ENCODE data around the gene CDKL2. TPM values are rescaled to one million over a fixed set of nuclear protein-coding genes. Genes with fewer than 3 reads are reported as not detected.

Gene CDKL2
- polyA plus RNA-seq, 1 donor (not counting 4 experiments of a cell fraction or from before 2014, with no cell fraction given): 0.64 TPM

GRCh38 chr4:75621715-75622114, 8.6 kb downstream of the CDKL2 start:
- H3K79me2 ChIP-seq (ENCODE audit: control insufficient read depth, insufficient read depth, low read length): no peaks in the 10 kb centered on the region

DNA sequence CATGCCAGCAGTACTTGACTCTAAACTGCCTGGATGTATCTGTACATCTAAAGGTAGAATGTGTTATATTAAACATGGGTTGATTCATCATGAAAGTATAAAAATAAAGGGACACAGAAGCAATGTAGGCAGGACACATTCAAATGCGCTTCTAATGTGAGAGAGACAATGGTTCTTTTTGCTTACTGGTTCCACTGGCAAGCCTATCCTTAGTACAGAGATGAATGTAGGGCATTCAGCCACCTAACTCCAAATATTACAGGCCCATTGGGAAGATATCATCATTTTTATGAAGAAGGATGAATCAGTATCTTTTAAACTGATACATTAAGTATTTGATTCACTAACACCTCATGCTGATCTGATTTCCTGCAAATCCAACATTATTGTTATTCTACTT, 18.0 kb downstream of the CDKL2 start:
- Histone ChIP-seq H3K4me1 (ENCODE audit: control insufficient read depth, extremely low read depth, insufficient read depth, low read length) (no peaks in the 10 kb centered on the region), H4K20me1 (ENCODE audit: control insufficient read depth, extremely low read depth, insufficient read depth, low read length) (no peaks in the 10 kb centered on the region), H3K9me1 (ENCODE audit: control insufficient read depth, extremely low read depth, insufficient read depth, low read length) (no peaks in the 10 kb centered on the region), H3K36me3 (ENCODE audit: control insufficient read depth in 2 of 2, extremely low read depth in 1 of 2, insufficient read depth in 2 of 2, low read length in 2 of 2) (no peaks in the 10 kb centered on the region), H3K27me3 (ENCODE audit: control insufficient read depth, extremely low read depth, insufficient read depth, low read length) (no peaks in the 10 kb centered on the region), H3K4me3 (ENCODE audit: control insufficient read depth in 2 of 3, extremely low read depth in 1 of 3, insufficient read depth in 2 of 3, low read depth in 1 of 3, low read length in 3 of 3) (no peak overlapping the region), H3K27ac (ENCODE audit: control insufficient read depth, insufficient read depth, low read length) (no peak overlapping the region), H3K4me2 (ENCODE audit: control insufficient read depth, extremely low read depth, insufficient read depth, low read depth, low read length) (no peak overlapping the region), H3K79me2 (ENCODE audit: control insufficient read depth, insufficient read depth, low read length) (no peaks in the 10 kb centered on the region), H3K9me3 (ENCODE audit: control insufficient read depth, low read depth, low read length) (no peaks in the 10 kb centered on the region), H2AFZ (ENCODE audit: control insufficient read depth, low read length) (no peak overlapping the region), H3K9ac (ENCODE audit: control insufficient read depth, extremely low read depth, insufficient read depth, low read length) (no peak overlapping the region)
- TF ChIP-seq EZH2 (IDR thresholded peaks at IDR 0.05; ENCODE audit: low read length): no peak
- TF ChIP-seq, protein P1, sequence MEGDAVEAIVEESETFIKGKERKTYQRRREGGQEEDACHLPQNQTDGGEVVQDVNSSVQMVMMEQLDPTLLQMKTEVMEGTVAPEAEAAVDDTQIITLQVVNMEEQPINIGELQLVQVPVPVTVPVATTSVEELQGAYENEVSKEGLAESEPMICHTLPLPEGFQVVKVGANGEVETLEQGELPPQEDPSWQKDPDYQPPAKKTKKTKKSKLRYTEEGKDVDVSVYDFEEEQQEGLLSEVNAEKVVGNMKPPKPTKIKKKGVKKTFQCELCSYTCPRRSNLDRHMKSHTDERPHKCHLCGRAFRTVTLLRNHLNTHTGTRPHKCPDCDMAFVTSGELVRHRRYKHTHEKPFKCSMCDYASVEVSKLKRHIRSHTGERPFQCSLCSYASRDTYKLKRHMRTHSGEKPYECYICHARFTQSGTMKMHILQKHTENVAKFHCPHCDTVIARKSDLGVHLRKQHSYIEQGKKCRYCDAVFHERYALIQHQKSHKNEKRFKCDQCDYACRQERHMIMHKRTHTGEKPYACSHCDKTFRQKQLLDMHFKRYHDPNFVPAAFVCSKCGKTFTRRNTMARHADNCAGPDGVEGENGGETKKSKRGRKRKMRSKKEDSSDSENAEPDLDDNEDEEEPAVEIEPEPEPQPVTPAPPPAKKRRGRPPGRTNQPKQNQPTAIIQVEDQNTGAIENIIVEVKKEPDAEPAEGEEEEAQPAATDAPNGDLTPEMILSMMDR (optimal IDR thresholded peaks at IDR 0.05 in 1 of 3, IDR thresholded peaks at IDR 0.05 in 1 of 3, conservative IDR thresholded peaks at IDR 0.05 in 1 of 3; ENCODE audit: extremely low read depth in 1 of 3, insufficient read depth in 2 of 3, low read length in 3 of 3): no peak
- dilution Hi-C loops (cut with MboI; ENCODE audit: extremely low pct_ligation_motif_present, low sequenced_read_pairs): no loop called here
- no peak for DNase-seq (ENCODE audit: low read depth, low spot score)
- no peak for FAIRE-seq

More at GRCh38 chr4:75621715-75622114, 8.6 kb downstream of the CDKL2 start:
- H3K27ac ChIP-seq (ENCODE audit: control insufficient read depth, insufficient read depth, low read length): no peak overlapping the region
- no peak for DNase-seq (ENCODE audit: low read depth, low spot score)
- H2AFZ ChIP-seq (ENCODE audit: control insufficient read depth, low read length): no peak overlapping the region
- H3K4me3 ChIP-seq (ENCODE audit: control insufficient read depth in 2 of 3, extremely low read depth in 1 of 3, insufficient read depth in 2 of 3, low read depth in 1 of 3, low read length in 3 of 3): no peak overlapping the region
- no peaks in the 10 kb centered on the region for H3K9me3 ChIP-seq (ENCODE audit: control insufficient read depth, low read depth, low read length)
- no peak overlapping the region for H3K4me2 ChIP-seq (ENCODE audit: control insufficient read depth, extremely low read depth, insufficient read depth, low read depth, low read length)
- no peaks in the 10 kb centered on the region for H3K9me1 ChIP-seq (ENCODE audit: control insufficient read depth, extremely low read depth, insufficient read depth, low read length)
- TF ChIP-seq, protein P1 (optimal IDR thresholded peaks at IDR 0.05 in 1 of 3, IDR thresholded peaks at IDR 0.05 in 1 of 3, conservative IDR thresholded peaks at IDR 0.05 in 1 of 3; ENCODE audit: extremely low read depth in 1 of 3, insufficient read depth in 2 of 3, low read length in 3 of 3): no peak
- no peak for TF ChIP-seq EZH2 (IDR thresholded peaks at IDR 0.05; ENCODE audit: low read length)
- no peaks in the 10 kb centered on the region for H3K4me1 ChIP-seq (ENCODE audit: control insufficient read depth, extremely low read depth, insufficient read depth, low read length)
- H4K20me1 ChIP-seq (ENCODE audit: control insufficient read depth, extremely low read depth, insufficient read depth, low read length): no peaks in the 10 kb centered on the region
- H3K9ac ChIP-seq (ENCODE audit: control insufficient read depth, extremely low read depth, insufficient read depth, low read length): no peak overlapping the region
- FAIRE-seq: no peak
- H3K36me3 ChIP-seq (ENCODE audit: control insufficient read depth in 2 of 2, extremely low read depth in 1 of 2, insufficient read depth in 2 of 2, low read length in 2 of 2): no peaks in the 10 kb centered on the region
- dilution Hi-C loops (cut with MboI; ENCODE audit: extremely low pct_ligation_motif_present, low sequenced_read_pairs): no loop called here
- no peaks in the 10 kb centered on the region for H3K27me3 ChIP-seq (ENCODE audit: control insufficient read depth, extremely low read depth, insufficient read depth, low read length)
